ENCODE data around the gene KCTD16.

Gene KCTD16

GRCh38 chr5:144167998-144168397 lies 2.7 kb upstream of the KCTD16 start:
- DNase-seq = no peak

GRCh38 chr5:144169904-144170275 lies 783 bp upstream of the KCTD16 start:
- DNase-seq = no peak

GRCh38 chr5:144173766-144174165 lies 3.1 kb downstream of the KCTD16 start:
- DNase-seq = no peak

GRCh38 chr5:144177548-144177947 lies 6.9 kb downstream of the KCTD16 start:
- DNase-seq = no peak

- no peak for DNase-seq
These were observed 8.6 kb downstream of the KCTD16 start for GRCh38 chr5:144179226-144179625.

- DNase-seq = no peak
These were observed 12.7 kb downstream of the KCTD16 start for GRCh38 chr5:144183254-144183889.

- DNase-seq = peak; percentile 51
These were observed 17.1 kb downstream of the KCTD16 start for GRCh38 chr5:144187699-144188294.

- no peak for DNase-seq
These were observed 19.2 kb downstream of the KCTD16 start for GRCh38 chr5:144189800-144190429.

GRCh38 chr5:144191531-144191930 lies 20.9 kb downstream of the KCTD16 start:
- DNase-seq = no peak

GRCh38 chr5:144191998-144192397 lies 21.3 kb downstream of the KCTD16 start:
- no peak for DNase-seq

GRCh38 chr5:144192661-144193060 lies 22.0 kb downstream of the KCTD16 start:
- no peak for DNase-seq

GRCh38 chr5:144194144-144194543 lies 23.5 kb downstream of the KCTD16 start:
- DNase-seq = no peak

GRCh38 chr5:144195448-144195847 lies 24.8 kb downstream of the KCTD16 start:
- DNase-seq = no peak

- DNase-seq = no peak
These were observed 25.9 kb downstream of the KCTD16 start for GRCh38 chr5:144196612-144197011.

GRCh38 chr5:144198386-144198785 lies 27.7 kb downstream of the KCTD16 start:
- DNase-seq = no peak

- no peak for DNase-seq
These were observed 30.9 kb downstream of the KCTD16 start for GRCh38 chr5:144201588-144201987.

GRCh38 chr5:144202072-144202471 lies 31.4 kb downstream of the KCTD16 start:
- peak; percentile 29 for DNase-seq

- no peak for DNase-seq
These were observed 32.1 kb downstream of the KCTD16 start for GRCh38 chr5:144202726-144203125.

- DNase-seq = peak; percentile 63
These were observed 33.3 kb downstream of the KCTD16 start for GRCh38 chr5:144203750-144204596.

GRCh38 chr5:144205141-144205551 lies 34.5 kb downstream of the KCTD16 start:
- DNase-seq = peak; percentile 77

GRCh38 chr5:144206141-144206540 lies 35.5 kb downstream of the KCTD16 start:
- DNase-seq = no peak

- DNase-seq = peak; percentile 67
These were observed 37.3 kb downstream of the KCTD16 start for GRCh38 chr5:144207875-144208444.

GRCh38 chr5:144209361-144209760 lies 38.7 kb downstream of the KCTD16 start:
- DNase-seq = peak; percentile 79

All from COR-L47 (cell line).